HFFc6 (cell line): ENCODE measurements around the gene STT3A. TPM values are rescaled to one million over a fixed set of nuclear protein-coding genes. Genes with fewer than 3 reads are reported as not detected.
A peak's percentile ranks its signal among the peaks of the same experiment; 100 is the strongest.

Experiments
- DNase-seq: peaks from one replicate; pipeline ENCODE4 v3.0.0-alpha.2; 2018
- H3K27ac Mint-ChIP-seq: 2 replicates; pipeline ENCODE4 v1.8.0; 2020; ENCODE audit warnings: mild to moderate bottlenecking, mixed read lengths
- H3K27me3 Mint-ChIP-seq: 2 replicates; pipeline ENCODE4 v1.8.0; 2021; ENCODE audit warnings: mild to moderate bottlenecking, moderate library complexity, mixed read lengths; ENCODE audit not compliant: insufficient read depth
- H3K36me3 Mint-ChIP-seq: 2 replicates; pipeline ENCODE4 v1.8.0; 2021; ENCODE audit warnings: low read depth, mixed read lengths
- H3K4me1 Mint-ChIP-seq: 2 replicates; pipeline ENCODE4 v1.8.0; 2020; ENCODE audit warnings: low read depth, mixed read lengths
- H3K4me3 Mint-ChIP-seq: 2 replicates; pipeline ENCODE4 v1.8.0; 2020; ENCODE audit warnings: mild to moderate bottlenecking, moderate library complexity, mixed read lengths
- H3K9me3 Mint-ChIP-seq: 2 replicates; pipeline ENCODE4 v1.8.0; 2020; ENCODE audit warnings: mild to moderate bottlenecking, mixed read lengths
- CTCF ChIP-seq: fragments of 200-600 bp; sonication (generic); IDR thresholded peaks from 2 replicates; pipeline ENCODE4 v1.5.0; 2021; ENCODE audit warnings: antibody characterized with exemption, mild to moderate bottlenecking
- total RNA-seq, 6 experiments: library from RNA; stranded (reverse); fragmentation: NEBNext Ultra II Directional; extraction: Animal tissue kit (Norgen Biotek cat#: 25700); gene quantifications; 2 replicates in 1 of 6; 3 replicates in 5 of 6; pipeline ENCODE4 v1.2.3, GENCODE V29; 2021

Gene STT3A
- total RNA-seq, 6 experiments from 2014 or later = 265 to 280 (median 269) TPM

GRCh38 chr11:125624756-125625213, 32.1 kb downstream of the STT3A start, which contains the start of gene CHEK1:
Gene CHEK1 (plus strand): TSS chr11:125625163. CDS start chr11:125626769, 1,606 bp downstream.
- Mint-ChIP-seq H3K27me3 (peaks cover 10% of the 10 kb centered on the region), H3K9me3 (no peaks in the 10 kb centered on the region), H3K36me3 (peaks cover 25% of the 10 kb centered on the region), H3K4me1 (peaks cover 54% of the 10 kb centered on the region), H3K27ac (peak within 1 kb of the TSS; percentile 89), H3K4me3 (peak within 1 kb of the TSS; percentile 93)
- no peak for TF ChIP-seq CTCF
- DNase-seq = no peak

GRCh38 chr11:125625225-125625629, 32.6 kb downstream of the STT3A start:
- TF ChIP-seq CTCF = no peak
- peaks cover 54% of the 10 kb centered on the region for H3K4me1 Mint-ChIP-seq
- peaks cover 22% of the 10 kb centered on the region for H3K36me3 Mint-ChIP-seq

GRCh38 chr11:125625630-125626287, 33.1 kb downstream of the STT3A start:
- peak overlapping the region; percentile 89 for H3K27ac Mint-ChIP-seq
- peaks cover 54% of the 10 kb centered on the region for H3K4me1 Mint-ChIP-seq
- peak overlapping the region; percentile 93 for H3K4me3 Mint-ChIP-seq
- DNase-seq = peak; percentile 85
- peaks cover 10% of the 10 kb centered on the region for H3K27me3 Mint-ChIP-seq
- no peaks in the 10 kb centered on the region for H3K9me3 Mint-ChIP-seq
- TF ChIP-seq CTCF = no peak
- peaks cover 17% of the 10 kb centered on the region; the same call in 1 of the 2 replicates for H3K36me3 Mint-ChIP-seq

More at GRCh38 chr11:125625225-125625629, 32.6 kb downstream of the STT3A start:
- peak overlapping the region; percentile 93 for H3K4me3 Mint-ChIP-seq
- peak overlapping the region; percentile 89 for H3K27ac Mint-ChIP-seq
- peaks cover 10% of the 10 kb centered on the region for H3K27me3 Mint-ChIP-seq
- no peak for DNase-seq
- no peaks in the 10 kb centered on the region for H3K9me3 Mint-ChIP-seq

- Mint-ChIP-seq H3K4me3 (peak overlapping the region; percentile 93), H3K27ac (peak overlapping the region; percentile 89), H3K9me3 (no peaks in the 10 kb centered on the region), H3K4me1 (peaks cover 47% of the 10 kb centered on the region), H3K36me3 (peaks cover 10% of the 10 kb centered on the region; the same call in 1 of the 2 replicates), H3K27me3 (peaks cover 10% of the 10 kb centered on the region)
- peak; percentile 68 for TF ChIP-seq CTCF
- peak; percentile 81 for DNase-seq
Observed at GRCh38 chr11:125626288-125626950, 33.8 kb downstream of the STT3A start.

GRCh38 chr11:125627236-125627910, 34.7 kb downstream of the STT3A start:
- Mint-ChIP-seq H3K4me1 (peaks cover 38% of the 10 kb centered on the region), H3K9me3 (no peaks in the 10 kb centered on the region), H3K27me3 (peaks cover 10% of the 10 kb centered on the region), H3K36me3 (peaks cover 4% of the 10 kb centered on the region; the same call in 1 of the 2 replicates), H3K27ac (peak overlapping the region; percentile 89), H3K4me3 (peak overlapping the region; percentile 93)
- TF ChIP-seq CTCF = no peak
- DNase-seq = no peak
